ENCODE results near the gene ITPR2.

The ITPR2 gene

GRCh38 chr12:26861690-26862089 lies 28.7 kb upstream of the ITPR2 start:
- no peak overlapping the region for H3K4me3 ChIP-seq (ENCODE audit: low read depth, low read length)
- TF ChIP-seq, protein P1, sequence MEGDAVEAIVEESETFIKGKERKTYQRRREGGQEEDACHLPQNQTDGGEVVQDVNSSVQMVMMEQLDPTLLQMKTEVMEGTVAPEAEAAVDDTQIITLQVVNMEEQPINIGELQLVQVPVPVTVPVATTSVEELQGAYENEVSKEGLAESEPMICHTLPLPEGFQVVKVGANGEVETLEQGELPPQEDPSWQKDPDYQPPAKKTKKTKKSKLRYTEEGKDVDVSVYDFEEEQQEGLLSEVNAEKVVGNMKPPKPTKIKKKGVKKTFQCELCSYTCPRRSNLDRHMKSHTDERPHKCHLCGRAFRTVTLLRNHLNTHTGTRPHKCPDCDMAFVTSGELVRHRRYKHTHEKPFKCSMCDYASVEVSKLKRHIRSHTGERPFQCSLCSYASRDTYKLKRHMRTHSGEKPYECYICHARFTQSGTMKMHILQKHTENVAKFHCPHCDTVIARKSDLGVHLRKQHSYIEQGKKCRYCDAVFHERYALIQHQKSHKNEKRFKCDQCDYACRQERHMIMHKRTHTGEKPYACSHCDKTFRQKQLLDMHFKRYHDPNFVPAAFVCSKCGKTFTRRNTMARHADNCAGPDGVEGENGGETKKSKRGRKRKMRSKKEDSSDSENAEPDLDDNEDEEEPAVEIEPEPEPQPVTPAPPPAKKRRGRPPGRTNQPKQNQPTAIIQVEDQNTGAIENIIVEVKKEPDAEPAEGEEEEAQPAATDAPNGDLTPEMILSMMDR (IDR thresholded peaks at IDR 0.05; ENCODE audit: borderline replicate concordance, insufficient read depth, low read depth, low read length) = no peak

DNA sequence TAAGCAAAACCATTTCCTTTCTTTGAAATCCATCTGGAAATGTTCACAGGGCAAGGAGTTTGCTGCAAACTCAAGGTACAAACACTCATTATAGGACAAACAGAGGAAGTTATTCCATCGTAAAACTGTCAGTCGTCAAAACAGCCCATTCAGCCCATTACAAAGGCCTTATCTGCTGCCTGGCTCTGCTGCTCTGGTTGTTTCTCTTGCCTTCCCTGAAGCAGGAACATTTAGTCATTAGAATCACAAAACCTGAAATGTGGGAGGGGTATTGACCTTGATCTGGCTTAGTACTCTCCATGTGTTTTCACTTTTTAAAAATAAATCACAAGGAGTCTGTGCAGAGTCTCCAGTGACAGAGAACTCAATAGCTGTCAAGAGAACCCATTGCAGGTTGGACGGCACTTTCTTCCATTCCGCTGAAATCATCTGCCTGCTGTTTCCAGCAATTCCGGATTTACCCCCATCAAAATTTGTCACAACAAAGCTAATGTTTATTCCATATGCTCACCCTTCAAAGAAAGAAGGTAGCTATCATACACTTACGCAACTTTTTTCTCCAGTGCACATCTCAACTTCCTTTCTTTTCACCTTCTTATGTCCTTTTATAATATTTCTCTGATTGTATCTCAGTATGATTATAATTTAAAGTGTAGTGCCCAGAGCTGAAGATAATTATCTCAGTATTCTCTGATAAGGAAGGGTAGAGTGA lies 24.6 kb upstream of the ITPR2 start:
- TF ChIP-seq, protein P1 (IDR thresholded peaks at IDR 0.05; ENCODE audit: borderline replicate concordance, insufficient read depth, low read depth, low read length) = no peak
- no peak overlapping the region for H3K4me3 ChIP-seq (ENCODE audit: low read depth, low read length)

- H3K4me3 ChIP-seq (ENCODE audit: low read depth, low read length) = no peak overlapping the region
- TF ChIP-seq, protein P1 (IDR thresholded peaks at IDR 0.05; ENCODE audit: borderline replicate concordance, insufficient read depth, low read depth, low read length) = no peak
These were observed 22.3 kb upstream of the ITPR2 start for GRCh38 chr12:26855337-26855736.

DNA sequence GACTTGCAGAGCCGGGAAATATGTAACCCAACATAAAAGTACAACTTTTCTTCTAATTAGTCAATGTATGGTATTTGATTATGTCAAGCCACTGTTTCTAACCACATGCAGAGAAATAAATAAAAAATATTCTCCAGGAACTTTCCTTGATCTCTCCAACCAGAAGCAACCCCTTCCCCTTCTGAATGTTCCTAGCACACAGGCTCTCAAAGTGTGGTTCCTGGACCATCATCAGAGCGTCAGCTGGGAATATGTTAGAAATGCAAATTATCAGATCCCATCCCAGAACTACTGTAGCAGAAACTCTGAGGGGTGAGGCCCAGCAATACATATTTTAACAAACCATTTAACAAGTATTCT lies 21.0 kb upstream of the ITPR2 start:
- TF ChIP-seq, protein P1 (IDR thresholded peaks at IDR 0.05; ENCODE audit: borderline replicate concordance, insufficient read depth, low read depth, low read length) = no peak
- no peak overlapping the region for H3K4me3 ChIP-seq (ENCODE audit: low read depth, low read length)

DNA sequence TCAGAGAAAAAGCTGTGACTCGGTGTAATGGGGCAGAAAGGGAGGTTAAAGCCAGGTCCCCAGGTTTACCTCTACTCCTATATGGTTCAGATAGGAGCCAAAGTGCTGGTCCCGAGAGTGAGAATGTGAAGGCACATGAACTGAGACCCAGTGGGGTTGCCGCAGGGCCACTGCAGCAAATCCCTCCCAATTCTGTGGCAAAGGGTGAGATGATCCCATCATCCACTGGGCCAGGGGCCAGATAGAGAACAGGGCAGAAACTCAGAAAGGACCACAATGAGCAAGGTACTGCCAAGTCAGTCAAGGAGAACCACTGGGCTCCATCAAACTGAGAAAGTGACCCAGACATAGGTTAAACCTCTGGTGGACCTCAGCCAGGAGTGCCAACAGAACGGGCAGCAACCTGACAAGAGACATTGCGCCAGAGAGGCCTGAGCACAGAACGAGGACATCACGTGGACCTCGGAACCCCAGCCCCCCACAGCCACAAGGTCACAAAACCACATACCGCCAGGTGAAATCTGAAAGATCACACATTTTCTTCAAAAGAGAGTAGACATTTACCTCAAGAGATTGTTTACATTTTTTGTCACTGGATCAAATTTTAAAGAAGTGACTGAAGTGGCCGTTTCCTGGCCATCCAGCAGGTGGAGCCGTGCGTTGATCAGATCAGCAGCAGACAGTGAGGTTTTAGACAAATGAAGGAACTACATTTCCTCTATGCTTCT lies 20.5 kb upstream of the ITPR2 start:
- H3K4me3 ChIP-seq (ENCODE audit: low read depth, low read length) = no peak overlapping the region
- TF ChIP-seq, protein P1 (IDR thresholded peaks at IDR 0.05; ENCODE audit: borderline replicate concordance, insufficient read depth, low read depth, low read length) = peak; percentile 81

GRCh38 chr12:26851031-26851809 lies 18.2 kb upstream of the ITPR2 start:
- no peak overlapping the region for H3K4me3 ChIP-seq (ENCODE audit: low read depth, low read length)
- TF ChIP-seq, protein P1 (IDR thresholded peaks at IDR 0.05; ENCODE audit: borderline replicate concordance, insufficient read depth, low read depth, low read length) = no peak

Data from GM12875 (cell line).